HEK293 (cell line): Measurements from ENCODE around the gene ETNPPL.

Experiments
- CTCF ChIA-PET: fragments of 350-600 bp; formaldehyde crosslinking; extraction: SDS; loops from one replicate; lab custom pipeline; 2021; ENCODE audit warnings: antibody characterized with exemption; lab: Yijun Ruan, JAX
- POLR2A ChIA-PET: fragments of 300-600 bp; formaldehyde crosslinking; extraction: SDS; loops from one replicate; lab custom pipeline; 2020; ENCODE audit warnings: antibody characterized with exemption, inconsistent platforms; lab: Yijun Ruan, JAX
- H3K27ac ChIP-seq: fragments of 200-500 bp; sonication (Bioruptor generic); 2 replicates; pipeline ENCODE4 v1.5.1; 2014; ENCODE audit warnings: low read depth, low read length, control low read depth, inconsistent platforms; ENCODE audit errors: extremely low read depth
- H3K36me3 ChIP-seq, 2 experiments: fragments of 200-500 bp in 1 of 2; sonication (Bioruptor generic) in 1 of 2; 1 replicate in 1 of 2; 2 replicates in 1 of 2; pipeline ENCODE4 v1.5.1; 2014 to 2017; ENCODE audit warnings: inconsistent platforms in 2 of 2, low read length in 2 of 2; ENCODE audit not compliant: control insufficient read depth in 2 of 2, insufficient read depth in 1 of 2
- H3K4me1 ChIP-seq: fragments of 200-500 bp; sonication (Bioruptor generic); 2 replicates; pipeline ENCODE4 v1.5.1; 2014; ENCODE audit warnings: mild to moderate bottlenecking, low read length, inconsistent platforms; ENCODE audit not compliant: control insufficient read depth, insufficient read depth
- H3K4me3 ChIP-seq: 2 replicates; pipeline ENCODE4 v1.5.1; 2011; ENCODE audit warnings: low read depth, mild to moderate bottlenecking, control low read depth, low read length, moderate library complexity
- H3K9me3 ChIP-seq: fragments of 200-500 bp; sonication (Bioruptor generic); 2 replicates; pipeline ENCODE4 v1.5.1; 2014; ENCODE audit warnings: low read depth, low read length, inconsistent platforms; ENCODE audit not compliant: control insufficient read depth, insufficient read depth
- BCL11B ChIP-seq: fragments of 450-650 bp; formaldehyde crosslinking; IDR thresholded peaks from 2 replicates; pipeline ENCODE4 v1.5.1; 2016; ENCODE audit warnings: low read depth, missing biosample characterization, missing genetic modification characterization
- HOXC10 ChIP-seq: sonication (generic); formaldehyde crosslinking; IDR thresholded peaks from 2 replicates; pipeline ENCODE4 v1.8.1; 2023; ENCODE audit warnings: mild to moderate bottlenecking, missing genetic modification reagents
- KLF16 ChIP-seq: fragments of 450-650 bp; formaldehyde crosslinking; IDR thresholded peaks from 2 replicates; pipeline ENCODE4 v1.5.1; 2017; ENCODE audit warnings: missing biosample characterization, missing genetic modification characterization
- SCRT2 ChIP-seq: fragments of 450-650 bp; formaldehyde crosslinking; IDR thresholded peaks from 2 replicates; pipeline ENCODE4 v1.5.1; 2016; ENCODE audit warnings: missing biosample characterization, missing genetic modification characterization
- TRIM28 ChIP-seq: IDR thresholded peaks from 2 replicates; pipeline ENCODE4 v1.6.1; 2011; ENCODE audit warnings: low read length, control low read depth, borderline replicate concordance
- ZEB2 ChIP-seq: fragments of 450-650 bp; formaldehyde crosslinking; IDR thresholded peaks from 2 replicates; pipeline ENCODE4 v1.5.1; 2016; ENCODE audit warnings: missing biosample characterization, missing genetic modification characterization
- ZIC2 ChIP-seq: fragments of 450-650 bp; formaldehyde crosslinking; IDR thresholded peaks from 2 replicates; pipeline ENCODE4 v1.5.1; 2016; ENCODE audit warnings: missing biosample characterization, missing genetic modification characterization
- ZNF211 ChIP-seq: fragments of 450-650 bp; formaldehyde crosslinking; IDR thresholded peaks from 2 replicates; pipeline ENCODE4 v1.5.1; 2016; ENCODE audit warnings: low read depth, missing biosample characterization, missing genetic modification characterization
- ZNF37A ChIP-seq: fragments of 450-650 bp; IDR thresholded peaks from 2 replicates; pipeline ENCODE4 v1.5.1; 2018; ENCODE audit warnings: missing biosample characterization, missing genetic modification characterization
- ZNF521 ChIP-seq: fragments of 450-650 bp; formaldehyde crosslinking; IDR thresholded peaks from 2 replicates; pipeline ENCODE4 v1.5.1; 2017; ENCODE audit warnings: missing biosample characterization, mild to moderate bottlenecking, missing genetic modification characterization
- ZNF580 ChIP-seq: fragments of 450-650 bp; formaldehyde crosslinking; IDR thresholded peaks from 2 replicates; pipeline ENCODE4 v1.5.1; 2016; ENCODE audit warnings: missing biosample characterization, missing genetic modification characterization
- ZNF600 ChIP-seq: fragments of 450-650 bp; formaldehyde crosslinking; IDR thresholded peaks from 2 replicates; pipeline ENCODE4 v1.5.1; 2016; ENCODE audit warnings: missing biosample characterization, missing genetic modification characterization
- ZNF639 ChIP-seq: fragments of 450-650 bp; formaldehyde crosslinking; IDR thresholded peaks from 2 replicates; pipeline ENCODE4 v1.5.1; 2016; ENCODE audit warnings: missing biosample characterization, missing genetic modification characterization
- ZNF645 ChIP-seq: fragments of 450-650 bp; formaldehyde crosslinking; IDR thresholded peaks from 2 replicates; pipeline ENCODE4; 2016; ENCODE audit warnings: missing biosample characterization, missing genetic modification characterization
- ZNF692 ChIP-seq: fragments of 450-650 bp; formaldehyde crosslinking; IDR thresholded peaks from 2 replicates; pipeline ENCODE4 v1.5.1; 2016; ENCODE audit warnings: missing biosample characterization, missing genetic modification characterization
- ZNF707 ChIP-seq: fragments of 450-650 bp; formaldehyde crosslinking; IDR thresholded peaks from 2 replicates; pipeline ENCODE4 v1.5.1; 2016; ENCODE audit warnings: missing biosample characterization, missing genetic modification characterization
- ZNF777 ChIP-seq: fragments of 450-650 bp; formaldehyde crosslinking; IDR thresholded peaks from 2 replicates; pipeline ENCODE4 v1.5.1; 2017; ENCODE audit warnings: missing biosample characterization, missing genetic modification characterization, borderline replicate concordance
- ZSCAN16 ChIP-seq: fragments of 450-650 bp; formaldehyde crosslinking; IDR thresholded peaks from 2 replicates; pipeline ENCODE4 v1.5.1; 2016; ENCODE audit warnings: missing biosample characterization, missing genetic modification characterization

Gene ETNPPL

GRCh38 chr4:108787724-108788123 lies 24.9 kb upstream of the ETNPPL start:
- TF ChIP-seq ZNF692 (tag by site-specific recombination), result no peak
- no peak for TF ChIP-seq KLF16 (tag by site-specific recombination)
- no peak for TF ChIP-seq ZNF211
- no peak for TF ChIP-seq ZNF37A (tag by site-specific recombination)
- no peak for TF ChIP-seq ZNF580 (tag by site-specific recombination)
- TF ChIP-seq ZNF645 (tag by site-specific recombination), result no peak
- no peak for TF ChIP-seq ZNF777
- TF ChIP-seq ZEB2 (tag by site-specific recombination), result no peak
- TF ChIP-seq ZSCAN16 (tag by site-specific recombination), result no peak
- ChIA-PET POLR2A (no interaction called here), CTCF (no interaction called here)
- H3K27ac ChIP-seq, result no peak overlapping the region
- H3K4me3 ChIP-seq, result no peak overlapping the region
- no peaks in the 10 kb centered on the region for H3K36me3 ChIP-seq
- no peaks in the 10 kb centered on the region for H3K4me1 ChIP-seq
- no peaks in the 10 kb centered on the region for H3K9me3 ChIP-seq

- CTCF ChIA-PET, result no interaction called here
- Histone ChIP-seq H3K27ac (no peak overlapping the region), H3K36me3 (no peaks in the 10 kb centered on the region), H3K4me1 (no peaks in the 10 kb centered on the region), H3K9me3 (no peaks in the 10 kb centered on the region)
- no peak for TF ChIP-seq ZNF707
- TF ChIP-seq, all 188 proteins: peak for 0
- H3K4me3 ChIP-seq, result no peak overlapping the region
- POLR2A ChIA-PET, result no interaction called here
Measured at GRCh38 chr4:108787106-108787505, 24.3 kb upstream of the ETNPPL start.

GRCh38 chr4:108786351-108786750 lies 23.5 kb upstream of the ETNPPL start:
- H3K9me3 ChIP-seq, result no peaks in the 10 kb centered on the region
- no peaks in the 10 kb centered on the region for H3K36me3 ChIP-seq
- CTCF ChIA-PET, result no interaction called here
- TF ChIP-seq HOXC10 (CRISPR knock-in tag) (no peak), BCL11B (no peak), SCRT2 (tag by site-specific recombination) (no peak), ZNF600 (no peak), ZNF639 (tag by site-specific recombination) (no peak), ZIC2 (tag by site-specific recombination) (no peak), ZNF521 (tag by site-specific recombination) (no peak), TRIM28 (no peak)
- no peak overlapping the region for H3K27ac ChIP-seq
- H3K4me1 ChIP-seq, result no peaks in the 10 kb centered on the region
- POLR2A ChIA-PET, result no interaction called here
- H3K4me3 ChIP-seq, result no peak overlapping the region
